Forelimb muscle (tissue), 1 donor: ENCODE measurements around the gene LMNB1. TPM values are rescaled to one million over a fixed set of nuclear protein-coding genes. Genes with fewer than 3 reads are reported as not detected.
A peak's percentile ranks its signal among the peaks of the same experiment; 100 is the strongest.
"Not testable (repeated sequence)": the region's sequence is repeated elsewhere in the genome, so short reads cannot be mapped to it uniquely, and the experiment has no call there.

Source experiments
- DNase-seq: peaks from one replicate; pipeline ENCODE4 v3.0.0-alpha.2; 2013; ENCODE audit warnings: low read depth
- polyA plus RNA-seq: library from polyadenylated mRNA; unstranded; fragments of 120-200 nt; gene quantifications from one replicate; pipeline ENCODE4 v1.2.1, GENCODE V29; 2013; ENCODE audit not compliant: insufficient read length

The LMNB1 gene
- polyA plus RNA-seq, 1 donor, result 31.5 TPM

- DNase-seq, result peak; percentile 62
These were observed 1.2 kb downstream of the LMNB1 start for GRCh38 chr5:126777975-126778674.

GRCh38 chr5:126778675-126779403 is 1.9 kb downstream of the LMNB1 start:
- DNase-seq, result no peak

- DNase-seq, result peak; percentile 41
These were observed 3.4 kb downstream of the LMNB1 start for GRCh38 chr5:126780165-126780827.

- not testable (repeated sequence) for DNase-seq
These were observed 11.5 kb downstream of the LMNB1 start for GRCh38 chr5:126788409-126788808.

- no peak for DNase-seq
These were observed 16.2 kb downstream of the LMNB1 start for GRCh38 chr5:126793097-126793496.

GRCh38 chr5:126793648-126794047 is 16.7 kb downstream of the LMNB1 start:
- not testable (repeated sequence) for DNase-seq

GRCh38 chr5:126794157-126794828 is 17.4 kb downstream of the LMNB1 start:
- DNase-seq, result no peak

- DNase-seq, result no peak
These were observed 22.8 kb downstream of the LMNB1 start for GRCh38 chr5:126799780-126800179.

GRCh38 chr5:126801174-126801991 is 24.4 kb downstream of the LMNB1 start:
- DNase-seq, result no peak

- DNase-seq, result no peak
These were observed 25.0 kb downstream of the LMNB1 start for GRCh38 chr5:126801992-126802294.

GRCh38 chr5:126805063-126805462 is 28.1 kb downstream of the LMNB1 start:
- DNase-seq, result no peak

GRCh38 chr5:126808521-126808988 is 31.6 kb downstream of the LMNB1 start:
- DNase-seq, result no peak

- DNase-seq, result no peak
These were observed 33.0 kb downstream of the LMNB1 start for GRCh38 chr5:126809916-126810315.

GRCh38 chr5:126810596-126811380 is 33.9 kb downstream of the LMNB1 start:
- no peak for DNase-seq

- DNase-seq, result no peak
These were observed 34.7 kb downstream of the LMNB1 start for GRCh38 chr5:126811515-126812198.

- DNase-seq, result no peak
These were observed 35.2 kb downstream of the LMNB1 start for GRCh38 chr5:126812199-126812570.

GRCh38 chr5:126813799-126814198 is 36.9 kb downstream of the LMNB1 start:
- DNase-seq, result not testable (repeated sequence)

- DNase-seq, result no peak
These were observed 37.9 kb downstream of the LMNB1 start for GRCh38 chr5:126814721-126815404.

- DNase-seq, result no peak
These were observed 39.7 kb downstream of the LMNB1 start for GRCh38 chr5:126816649-126817048.
